Neuronal stem cell (in vitro differentiated cells): Measurements from ENCODE around the gene UCK2.
"Not testable (repeated sequence)": the region's sequence is repeated elsewhere in the genome, so short reads cannot be mapped to it uniquely, and the experiment has no call there.

Experiments
- DNase-seq: peaks from one replicate; pipeline ENCODE4 v3.0.0-alpha.2; 2013; ENCODE audit warnings: low spot score
- H2AFZ ChIP-seq: one replicate; pipeline ENCODE4 v1.6.1; 2013; ENCODE audit warnings: mild to moderate bottlenecking, low read length, inconsistent platforms
- H2AK5ac ChIP-seq: 2 replicates; pipeline ENCODE4 v1.6.1; 2013; ENCODE audit warnings: low read depth, mild to moderate bottlenecking, inconsistent platforms, low read length, moderate library complexity, mixed read lengths
- H2BK120ac ChIP-seq: 2 replicates; pipeline ENCODE4 v1.6.1; 2013; ENCODE audit warnings: low read depth, mild to moderate bottlenecking, inconsistent platforms, low read length, moderate library complexity, mixed read lengths
- H2BK12ac ChIP-seq: one replicate; pipeline ENCODE4 v1.6.1; 2013; ENCODE audit warnings: low read length, inconsistent platforms
- H2BK15ac ChIP-seq: 2 replicates; pipeline ENCODE4 v1.6.1; 2013; ENCODE audit warnings: mild to moderate bottlenecking, low read length, inconsistent platforms, mixed read lengths
- H2BK5ac ChIP-seq: one replicate; pipeline ENCODE4 v1.6.1; 2013; ENCODE audit warnings: inconsistent platforms, mild to moderate bottlenecking, low read length, moderate library complexity
- H3K14ac ChIP-seq: one replicate; pipeline ENCODE4 v1.6.1; 2013; ENCODE audit warnings: low read length, inconsistent platforms
- H3K18ac ChIP-seq: 2 replicates; pipeline ENCODE4 v1.6.1; 2013; ENCODE audit warnings: low read length, inconsistent platforms
- H3K23ac ChIP-seq: 2 replicates; pipeline ENCODE4 v1.6.1; 2013; ENCODE audit warnings: low read depth, mild to moderate bottlenecking, mixed read lengths, low read length, inconsistent platforms; ENCODE audit not compliant: poor library complexity
- H3K27ac ChIP-seq: replicated peaks from 3 replicates; pipeline ENCODE4 v1.5.1; 2013; ENCODE audit warnings: low read length, inconsistent platforms
- H3K27me3 ChIP-seq, 3 experiments: 2 replicates each; pipeline ENCODE4 v1.6.1; 2013; ENCODE audit warnings: low read length in 3 of 3, mild to moderate bottlenecking in 2 of 3, inconsistent platforms in 1 of 3, low read depth in 1 of 3, mixed read lengths in 1 of 3, moderate library complexity in 1 of 3; ENCODE audit not compliant: control insufficient read depth in 3 of 3, insufficient read depth in 3 of 3
- H3K36me3 ChIP-seq, 2 donors: replicated peaks in 1 of 2; 2 replicates each; pipeline ENCODE4 v1.6.1; 2013; ENCODE audit warnings: low read length in 2 of 2; ENCODE audit not compliant: control insufficient read depth in 2 of 2, insufficient read depth in 2 of 2
- H3K4ac ChIP-seq: 2 replicates; pipeline ENCODE4 v1.6.1; 2013; ENCODE audit warnings: inconsistent platforms, mild to moderate bottlenecking, low read length, moderate library complexity
- H3K4me1 ChIP-seq, 2 donors: 1 replicate in 1 of 2; 2 replicates in 1 of 2; pipeline ENCODE4 v1.6.1; 2013; ENCODE audit warnings: low read length in 2 of 2, low read depth in 1 of 2; ENCODE audit not compliant: control insufficient read depth in 2 of 2, insufficient read depth in 1 of 2
- H3K4me2 ChIP-seq: one replicate; pipeline ENCODE4 v1.6.1; 2013; ENCODE audit warnings: mild to moderate bottlenecking, low read length, inconsistent platforms; ENCODE audit not compliant: insufficient read depth, poor library complexity, severe bottlenecking
- H3K4me3 ChIP-seq, 2 donors: 2 replicates each; pipeline ENCODE4 v1.5.1; 2013; ENCODE audit warnings: low read length in 2 of 2, mild to moderate bottlenecking in 2 of 2, inconsistent platforms in 1 of 2, moderate library complexity in 1 of 2
- H3K79me1 ChIP-seq: one replicate; pipeline ENCODE4 v1.6.1; 2013; ENCODE audit warnings: low read depth, mild to moderate bottlenecking, inconsistent platforms, low read length, moderate library complexity
- H3K9ac ChIP-seq: one replicate; pipeline ENCODE4 v1.6.1; 2013; ENCODE audit warnings: mild to moderate bottlenecking, low read depth, low read length, inconsistent platforms; ENCODE audit not compliant: poor library complexity
- H3K9me3 ChIP-seq, 2 donors: replicated peaks in 1 of 2; 2 replicates each; pipeline versions ENCODE3 to v1.6.1; 2013; ENCODE audit warnings: low read length in 2 of 2, mild to moderate bottlenecking in 2 of 2, inconsistent platforms in 1 of 2, low read depth in 1 of 2, mixed read lengths in 1 of 2, moderate library complexity in 1 of 2; ENCODE audit not compliant: control insufficient read depth in 2 of 2, insufficient read depth in 1 of 2
- H4K8ac ChIP-seq: one replicate; pipeline ENCODE4 v1.6.1; 2013; ENCODE audit warnings: low read depth, mild to moderate bottlenecking, inconsistent platforms, low read length, moderate library complexity
- H4K91ac ChIP-seq: one replicate; pipeline ENCODE4 v1.6.1; 2013; ENCODE audit warnings: low read length, low read depth, mild to moderate bottlenecking, inconsistent platforms; ENCODE audit not compliant: poor library complexity
- whole genome bisulfite sequencing, 2 donors: extraction: QIAGEN DNeasy Blood & Tissue Kit; methylation state at CpG; one replicate each; pipeline ENCODE4 v1.1.7; 2013; ENCODE audit warnings: missing lambda C conversion rate in 2 of 2, mixed read lengths in 1 of 2; ENCODE audit not compliant: insufficient read length in 2 of 2, insufficient replicate concordance in 1 of 2; ENCODE audit errors: extremely low coverage in 2 of 2; 5-methylcytosine and 5-hydroxymethylcytosine counted together

The UCK2 gene

GRCh38 chr1:165793951-165794350 is 33.5 kb upstream of the UCK2 start:
- no peak overlapping the region for H4K91ac ChIP-seq
- H3K18ac ChIP-seq: no peak overlapping the region
- no peak overlapping the region for H3K23ac ChIP-seq
- H3K79me1 ChIP-seq: no peaks in the 10 kb centered on the region
- no peaks in the 10 kb centered on the region for H3K4me1 ChIP-seq
- H3K27ac ChIP-seq: no peak overlapping the region
- H3K4me3 ChIP-seq: no peak overlapping the region
- H3K9me3 ChIP-seq: no peaks in the 10 kb centered on the region
- no peak overlapping the region for H2BK12ac ChIP-seq
- H2BK120ac ChIP-seq: no peak overlapping the region
- no peak overlapping the region for H2AFZ ChIP-seq
- H2AK5ac ChIP-seq: no peak overlapping the region
- no peak for DNase-seq
- H3K4ac ChIP-seq: no peak overlapping the region
- H3K36me3 ChIP-seq: no peaks in the 10 kb centered on the region
- H3K4me2 ChIP-seq: no peak overlapping the region
- no peak overlapping the region for H2BK15ac ChIP-seq
- no peak overlapping the region for H3K9ac ChIP-seq
- no peaks in the 10 kb centered on the region for H3K27me3 ChIP-seq
- WGBS, 2 donors: no CpG with 5 or more reads among the region's 2 CpGs
- no peak overlapping the region for H4K8ac ChIP-seq
- no peak overlapping the region for H3K14ac ChIP-seq
- H2BK5ac ChIP-seq: no peak overlapping the region

- DNase-seq: no peak
- H3K23ac ChIP-seq: no peak overlapping the region
- no peak overlapping the region for H3K27ac ChIP-seq
- no peak overlapping the region for H4K91ac ChIP-seq
- H3K9ac ChIP-seq: no peak overlapping the region
- H3K18ac ChIP-seq: no peak overlapping the region
- no peak overlapping the region for H2BK15ac ChIP-seq
- no peak overlapping the region for H2AK5ac ChIP-seq
- no peak overlapping the region for H3K4ac ChIP-seq
- H3K4me1 ChIP-seq: no peaks in the 10 kb centered on the region
- H4K8ac ChIP-seq: no peak overlapping the region
- H3K14ac ChIP-seq: no peak overlapping the region
- H2BK12ac ChIP-seq: no peak overlapping the region
- peaks cover 2 to 5% of the 10 kb centered on the region in 2 donors for H3K9me3 ChIP-seq
- no peak overlapping the region for H3K4me2 ChIP-seq
- H3K27me3 ChIP-seq: no peaks in the 10 kb centered on the region
- no peak overlapping the region for H2BK5ac ChIP-seq
- H3K4me3 ChIP-seq: no peak overlapping the region
- no CpG with 5 or more reads among the region's 2 CpGs for WGBS, 2 donors
- H3K79me1 ChIP-seq: no peaks in the 10 kb centered on the region
- H2AFZ ChIP-seq: no peak overlapping the region
- no peaks in the 10 kb centered on the region for H3K36me3 ChIP-seq
- H2BK120ac ChIP-seq: no peak overlapping the region
These were observed 31.5 kb upstream of the UCK2 start for GRCh38 chr1:165795894-165796293.

DNA sequence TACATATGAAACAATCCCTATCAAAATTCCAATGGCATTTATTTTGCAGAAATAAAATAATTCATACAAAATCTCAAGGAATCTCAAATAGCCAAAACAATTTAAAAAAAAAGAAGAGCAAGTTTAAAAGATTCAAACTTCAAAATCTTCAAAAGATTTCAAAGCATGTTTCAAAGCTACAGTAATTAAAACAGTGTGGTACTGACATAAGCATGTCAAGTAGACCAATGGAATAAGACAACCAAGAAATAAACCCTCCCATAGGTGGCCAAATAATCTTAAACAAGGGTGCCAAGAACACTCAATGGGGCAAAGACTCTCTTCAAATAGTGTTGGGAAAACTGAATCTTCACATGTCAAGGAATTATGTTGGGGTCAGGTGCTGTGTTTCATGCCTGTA is 28.0 kb upstream of the UCK2 start:
- H3K4ac ChIP-seq: no peak overlapping the region

DNA sequence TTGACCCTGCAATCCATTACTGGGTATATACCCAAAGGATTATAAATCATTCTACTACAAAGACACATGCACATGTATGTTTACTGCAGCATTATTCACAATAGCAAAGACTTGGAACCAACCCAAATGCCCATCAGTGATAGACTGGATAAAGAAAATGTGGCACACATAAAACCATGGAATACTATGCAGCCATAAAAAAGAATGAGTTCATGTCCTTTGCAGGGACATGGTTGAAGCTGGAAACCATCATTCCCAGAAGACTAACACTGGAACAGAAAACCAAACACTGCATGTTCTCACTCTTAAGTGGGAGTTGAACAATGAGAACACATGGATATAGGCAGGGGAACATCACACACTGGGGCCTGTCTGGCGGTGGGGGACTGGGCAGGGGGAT is 22.9 kb upstream of the UCK2 start:
- H3K18ac ChIP-seq, H3K9me3 ChIP-seq: not testable (repeated sequence)
- WGBS, 2 donors: no CpG with 5 or more reads among the region's 1 CpG

More for the DNA sequence above, 28.0 kb upstream of the UCK2 start:
- Histone ChIP-seq H3K4me1 (no peaks in the 10 kb centered on the region), H2AFZ (no peak overlapping the region), H4K8ac (no peak overlapping the region), H3K4me3 (no peak overlapping the region), H2BK120ac (no peak overlapping the region), H3K36me3 (no peaks in the 10 kb centered on the region), H2BK15ac (no peak overlapping the region), H3K9ac (no peak overlapping the region), H3K27me3 (no peaks in the 10 kb centered on the region), H3K9me3 (peaks cover 2 to 5% of the 10 kb centered on the region in 2 donors), H3K23ac (no peak overlapping the region), H4K91ac (no peak overlapping the region), H3K14ac (no peak overlapping the region), H3K4me2 (no peak overlapping the region), H3K27ac (no peak overlapping the region), H2AK5ac (no peak overlapping the region), H3K18ac (no peak overlapping the region), H2BK12ac (no peak overlapping the region), H3K79me1 (no peaks in the 10 kb centered on the region), H2BK5ac (no peak overlapping the region)
- DNase-seq: no peak

More for the DNA sequence above, 22.9 kb upstream of the UCK2 start:
- H3K4me3 ChIP-seq, H3K27me3 ChIP-seq, DNase-seq, H4K8ac ChIP-seq, H3K79me1 ChIP-seq, H3K4me2 ChIP-seq, H2BK5ac ChIP-seq, H3K9ac ChIP-seq, H2AFZ ChIP-seq, H4K91ac ChIP-seq, H3K4ac ChIP-seq, H2AK5ac ChIP-seq, H3K36me3 ChIP-seq, H3K14ac ChIP-seq, H2BK120ac ChIP-seq, H3K23ac ChIP-seq, H2BK15ac ChIP-seq, H2BK12ac ChIP-seq, H3K27ac ChIP-seq, H3K4me1 ChIP-seq: not testable (repeated sequence)
